Tibial nerve (tissue), 4 donors: ENCODE data around the gene MCEMP1. TPM values are rescaled to one million over a fixed set of nuclear protein-coding genes. Genes with fewer than 3 reads are reported as not detected.

Experiments used
- DNase-seq, 2 donors: peaks; one replicate each; pipeline ENCODE4 v3.0.0-alpha.2; 2019; ENCODE audit warnings: low spot score in 2 of 2
- H3K27ac ChIP-seq, 4 donors: fragments of 200-600 bp; sonication (generic) in 3 of 4; one replicate each; pipeline ENCODE4 v1.5.1; 2017 to 2019; ENCODE audit warnings: mild to moderate bottlenecking in 1 of 4
- H3K27me3 ChIP-seq, 2 donors: fragments of 200-600 bp; sonication (generic) in 1 of 2; one replicate each; pipeline versions ENCODE4 v1.5.1 to v1.6.0; 2017 to 2019
- H3K36me3 ChIP-seq, 3 donors: fragments of 200-600 bp; sonication (generic); one replicate each; pipeline ENCODE4 v1.5.1; 2018 to 2019
- H3K4me1 ChIP-seq, 4 donors: fragments of 200-600 bp; sonication (generic) in 3 of 4; one replicate each; pipeline ENCODE4 v1.5.1; 2017 to 2019
- H3K4me3 ChIP-seq, 4 donors: fragments of 200-600 bp; sonication (generic) in 3 of 4; one replicate each; pipeline ENCODE4 v1.5.1; 2017 to 2019; ENCODE audit warnings: mild to moderate bottlenecking in 1 of 4, moderate library complexity in 1 of 4
- H3K9me3 ChIP-seq, 4 donors: fragments of 200-600 bp; sonication (generic) in 3 of 4; one replicate each; pipeline ENCODE4 v1.5.1; 2017 to 2019
- CTCF ChIP-seq, 5 experiments: fragments of 200-600 bp in 3 of 5; fragments of 450-650 bp in 2 of 5; sonication (generic) in 3 of 5; IDR thresholded peaks; one replicate each; pipeline ENCODE4 v1.5.1; 2016 to 2019; ENCODE audit warnings: antibody characterized with exemption in 5 of 5, mild to moderate bottlenecking in 3 of 5, moderate library complexity in 2 of 5
- EP300 ChIP-seq, 2 donors: sonication (generic); formaldehyde crosslinking; IDR thresholded peaks; one replicate each; pipeline ENCODE4 v1.6.1; 2017; ENCODE audit warnings: antibody characterized with exemption in 2 of 2, mild to moderate bottlenecking in 1 of 2
- POLR2A ChIP-seq, 2 donors: fragments of 450-650 bp; IDR thresholded peaks; one replicate each; pipeline ENCODE4 v1.6.1; 2017; ENCODE audit warnings: antibody characterized with exemption in 2 of 2, mild to moderate bottlenecking in 2 of 2, moderate library complexity in 2 of 2
- WGBS, 2 donors: methylation state at CpG; one replicate each; pipeline ENCODE4 v1.1.5; 2018; 5-methylcytosine and 5-hydroxymethylcytosine counted together
- total RNA-seq, 4 donors: library from RNA; depleted of rRNA; stranded (reverse); fragments of >200 nt; gene quantifications; one replicate each; pipeline ENCODE4 v1.1.0, GENCODE V29; 2016

MCEMP1 gene
- total RNA-seq, 4 donors from 2014 or later, result 1.5 TPM; not detected in 3

GRCh38 chr19:7632340-7633203 lies 44.3 kb upstream of the MCEMP1 start:
- no peaks in the 10 kb centered on the region for H3K9me3 ChIP-seq
- peaks cover 0 to 15% (median 0%) of the 10 kb centered on the region in 3 donors for H3K36me3 ChIP-seq
- DNase-seq, result no peak
- TF ChIP-seq POLR2A (IDR thresholded peaks at IDR 0.05) (no peak), CTCF (IDR thresholded peaks at IDR 0.05) (no peak), EP300 (IDR thresholded peaks at IDR 0.05) (no peak)
- H3K4me3 ChIP-seq, result no peak overlapping the region
- no peak overlapping the region for H3K27ac ChIP-seq
- WGBS, 2 donors, result 87 to 90% methylated on average over 35 to 39 of the region's 40 CpGs
- peaks cover 4 to 39% (median 25%) of the 10 kb centered on the region in 4 donors for H3K4me1 ChIP-seq
- peaks cover 0 to 13% of the 10 kb centered on the region in 2 donors for H3K27me3 ChIP-seq

- Histone ChIP-seq H3K27me3 (peaks cover 0 to 25% of the 10 kb centered on the region in 2 donors), H3K27ac (no peak within 1 kb of the TSS), H3K4me1 (peaks cover 4 to 28% (median 13%) of the 10 kb centered on the region in 4 donors), H3K4me3 (no peak within 1 kb of the TSS), H3K9me3 (no peaks in the 10 kb centered on the region), H3K36me3 (peaks cover 0 to 15% (median 0%) of the 10 kb centered on the region in 3 donors)
- WGBS, 2 donors, result 29 to 66% methylated on average over 1 to 2 of the region's 2 CpGs
- no peak for DNase-seq
- TF ChIP-seq EP300 (IDR thresholded peaks at IDR 0.05) (no peak), POLR2A (IDR thresholded peaks at IDR 0.05) (no peak), CTCF (IDR thresholded peaks at IDR 0.05) (no peak)
Observed at GRCh38 chr19:7633698-7634097, 43.2 kb upstream of the MCEMP1 start, which contains the start of gene PCP2. Gene PCP2, minus strand, starts transcription at chr19:7633719. Its CDS starts 262 bp downstream, at chr19:7633457.

GRCh38 chr19:7635670-7636069 lies 41.2 kb upstream of the MCEMP1 start:
- no peak overlapping the region for H3K27ac ChIP-seq
- no peak for TF ChIP-seq POLR2A (IDR thresholded peaks at IDR 0.05)
- no peak for TF ChIP-seq EP300 (IDR thresholded peaks at IDR 0.05)
- TF ChIP-seq CTCF (IDR thresholded peaks at IDR 0.05), result no peak
- peaks cover 0 to 19% (median 5%) of the 10 kb centered on the region in 4 donors for H3K4me1 ChIP-seq
- peaks cover 0 to 15% (median 0%) of the 10 kb centered on the region in 3 donors for H3K36me3 ChIP-seq
- H3K27me3 ChIP-seq, result peaks cover 0 to 31% of the 10 kb centered on the region in 2 donors
- 55 to 56% methylated on average over 6 of the region's 6 CpGs for WGBS, 2 donors
- no peak for DNase-seq
- H3K4me3 ChIP-seq, result no peak overlapping the region
- no peaks in the 10 kb centered on the region for H3K9me3 ChIP-seq

GRCh38 chr19:7636317-7636690 lies 40.6 kb upstream of the MCEMP1 start:
- H3K4me1 ChIP-seq, result peaks cover 0 to 12% (median under 1%) of the 10 kb centered on the region in 4 donors
- peaks cover 0 to 15% (median 0%) of the 10 kb centered on the region in 3 donors for H3K36me3 ChIP-seq
- no peaks in the 10 kb centered on the region for H3K9me3 ChIP-seq
- 57 to 67% methylated on average over 8 to 16 of the region's 16 CpGs for WGBS, 2 donors
- DNase-seq, result no peak
- peak overlapping the region in 2 of 4 donors; percentile 45 to 57 for H3K4me3 ChIP-seq
- H3K27me3 ChIP-seq, result peaks cover 0 to 31% of the 10 kb centered on the region in 2 donors
- H3K27ac ChIP-seq, result peak overlapping the region in 1 of 4 donors; percentile 83
- TF ChIP-seq EP300 (IDR thresholded peaks at IDR 0.05) (no peak), CTCF (IDR thresholded peaks at IDR 0.05) (no peak), POLR2A (IDR thresholded peaks at IDR 0.05) (no peak)
